ENCODE data around the gene TENM4.
A peak's percentile ranks its signal among the peaks of the same experiment; 100 is the strongest.

DNA sequence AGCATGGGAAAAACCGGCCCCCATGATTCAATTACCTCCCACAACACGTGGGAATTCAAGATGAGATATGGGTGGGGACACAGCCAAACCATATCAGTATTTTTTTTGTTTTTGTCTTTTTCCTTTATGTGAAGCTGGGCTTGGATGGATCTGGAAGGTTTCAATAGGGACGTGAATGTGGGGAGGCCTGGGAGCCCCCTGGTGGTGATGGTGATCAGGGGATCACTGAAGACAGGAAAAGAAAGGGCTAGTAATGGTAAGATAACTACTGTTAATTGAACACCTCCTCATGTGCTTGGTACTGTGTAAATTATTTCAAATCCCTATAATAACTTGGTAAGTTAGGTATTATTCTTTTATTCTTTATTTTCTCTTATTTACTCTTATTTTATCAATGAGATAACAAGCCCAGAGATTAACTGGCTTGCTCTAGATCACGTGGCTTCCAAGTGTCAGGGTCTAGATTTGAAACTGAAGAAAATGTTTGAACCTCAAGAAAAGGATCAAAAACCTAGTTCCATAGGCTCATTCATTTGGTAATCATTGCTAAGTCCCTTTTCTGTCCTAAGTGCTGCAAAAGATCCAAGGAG, 364.2 kb downstream of the TENM4 start:
- TF ChIP-seq REST (IDR thresholded peaks at IDR 0.05; ENCODE audit: low read depth, low read length) = no peak
- TF ChIP-seq CTCF (IDR thresholded peaks at IDR 0.05) = peak; percentile 68
- TF ChIP-seq SIN3A (IDR thresholded peaks at IDR 0.05; ENCODE audit: borderline replicate concordance, low read depth, low read length) = no peak
- no peak for TF ChIP-seq RXRA (IDR thresholded peaks at IDR 0.05; ENCODE audit: borderline replicate concordance, low read depth)
- TF ChIP-seq RFX5 (IDR thresholded peaks at IDR 0.05; ENCODE audit: low read length) = no peak
- no peak for TF ChIP-seq POLR2AphosphoS5 (IDR thresholded peaks at IDR 0.05; ENCODE audit: low read depth, low read length)
- TF ChIP-seq, protein P1, sequence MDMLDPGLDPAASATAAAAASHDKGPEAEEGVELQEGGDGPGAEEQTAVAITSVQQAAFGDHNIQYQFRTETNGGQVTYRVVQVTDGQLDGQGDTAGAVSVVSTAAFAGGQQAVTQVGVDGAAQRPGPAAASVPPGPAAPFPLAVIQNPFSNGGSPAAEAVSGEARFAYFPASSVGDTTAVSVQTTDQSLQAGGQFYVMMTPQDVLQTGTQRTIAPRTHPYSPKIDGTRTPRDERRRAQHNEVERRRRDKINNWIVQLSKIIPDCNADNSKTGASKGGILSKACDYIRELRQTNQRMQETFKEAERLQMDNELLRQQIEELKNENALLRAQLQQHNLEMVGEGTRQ (IDR thresholded peaks at IDR 0.05; ENCODE audit: borderline replicate concordance, low read depth, low read length) = no peak
- TF ChIP-seq EP300 (IDR thresholded peaks at IDR 0.05; ENCODE audit: borderline replicate concordance in 1 of 2, low read depth in 1 of 2, low read length in 1 of 2) = no peak

Data from SK-N-SH (cell line).